ENCODE measurements around the gene FAM131A. TPM values are rescaled to one million over a fixed set of nuclear protein-coding genes. Genes with fewer than 3 reads are reported as not detected.

FAM131A gene
- total and polyA plus RNA-seq, 2 donors (not counting 1 experiment from before 2014, with no cell fraction given): 11.7 to 13.4 TPM

DNA sequence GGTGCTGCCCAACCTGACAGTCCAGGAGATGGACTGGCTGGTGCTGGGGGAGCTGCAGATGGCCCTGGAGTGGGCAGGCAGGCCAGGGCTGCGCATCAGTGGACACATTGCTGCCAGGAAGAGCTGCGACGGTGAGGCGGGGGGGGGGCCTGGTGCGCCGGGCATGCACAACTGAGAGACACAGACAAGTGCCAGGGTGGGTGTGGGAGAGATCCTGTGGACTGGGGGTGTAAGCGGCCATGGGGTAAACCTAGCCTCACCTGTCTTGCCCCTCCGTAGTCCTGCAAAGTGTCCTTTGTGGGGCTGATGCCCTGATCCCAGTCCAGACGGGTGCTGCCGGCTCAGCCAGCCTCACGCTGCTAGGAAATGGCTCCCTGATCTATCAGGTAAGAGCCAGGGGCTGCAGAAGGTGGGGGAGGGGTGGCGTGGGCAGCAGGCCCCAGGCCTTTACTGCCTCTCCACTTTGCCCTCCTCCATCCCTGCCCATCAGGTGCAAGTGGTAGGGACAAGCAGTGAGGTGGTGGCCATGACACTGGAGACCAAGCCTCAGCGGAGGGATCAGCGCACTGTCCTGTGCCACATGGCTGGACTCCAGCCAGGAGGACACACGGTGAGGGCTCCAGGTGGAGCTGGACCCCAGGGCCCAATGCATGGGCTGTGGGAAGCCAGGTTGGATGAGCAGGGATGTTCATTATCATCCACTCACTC, 45.8 kb downstream of the FAM131A start:
- ATAC-seq (ENCODE audit: low read depth): no peak
- TF ChIP-seq, protein P1, sequence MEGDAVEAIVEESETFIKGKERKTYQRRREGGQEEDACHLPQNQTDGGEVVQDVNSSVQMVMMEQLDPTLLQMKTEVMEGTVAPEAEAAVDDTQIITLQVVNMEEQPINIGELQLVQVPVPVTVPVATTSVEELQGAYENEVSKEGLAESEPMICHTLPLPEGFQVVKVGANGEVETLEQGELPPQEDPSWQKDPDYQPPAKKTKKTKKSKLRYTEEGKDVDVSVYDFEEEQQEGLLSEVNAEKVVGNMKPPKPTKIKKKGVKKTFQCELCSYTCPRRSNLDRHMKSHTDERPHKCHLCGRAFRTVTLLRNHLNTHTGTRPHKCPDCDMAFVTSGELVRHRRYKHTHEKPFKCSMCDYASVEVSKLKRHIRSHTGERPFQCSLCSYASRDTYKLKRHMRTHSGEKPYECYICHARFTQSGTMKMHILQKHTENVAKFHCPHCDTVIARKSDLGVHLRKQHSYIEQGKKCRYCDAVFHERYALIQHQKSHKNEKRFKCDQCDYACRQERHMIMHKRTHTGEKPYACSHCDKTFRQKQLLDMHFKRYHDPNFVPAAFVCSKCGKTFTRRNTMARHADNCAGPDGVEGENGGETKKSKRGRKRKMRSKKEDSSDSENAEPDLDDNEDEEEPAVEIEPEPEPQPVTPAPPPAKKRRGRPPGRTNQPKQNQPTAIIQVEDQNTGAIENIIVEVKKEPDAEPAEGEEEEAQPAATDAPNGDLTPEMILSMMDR (IDR thresholded peaks at IDR 0.05): no peak
- TF ChIP-seq EZH2 (IDR thresholded peaks at IDR 0.05; ENCODE audit: borderline replicate concordance, insufficient read depth, low read depth, low read length, poor library complexity, severe bottlenecking): no peak
- Histone ChIP-seq H4K20me1 (ENCODE audit: control insufficient read depth, insufficient read depth, low read length, poor library complexity, severe bottlenecking) (no peaks in the 10 kb centered on the region), H2AFZ (ENCODE audit: insufficient read depth, low read depth, low read length, poor library complexity, severe bottlenecking) (no peak overlapping the region), H3K27me3 (replicated peaks in 1 of 4; ENCODE audit: control extremely low read depth in 1 of 4, control insufficient read depth in 3 of 4, insufficient read depth in 4 of 4, low read length in 3 of 4) (peaks cover 0 to 57% (median 22%) of the 10 kb centered on the region in 4 experiments), H3K4me3 (ENCODE audit: control extremely low read depth in 1 of 5, extremely low read depth in 1 of 5, insufficient read depth in 1 of 5, low read depth in 2 of 5, low read length in 4 of 5) (no peak overlapping the region), H3K79me2 (ENCODE audit: control insufficient read depth, insufficient read depth, low read length) (no peaks in the 10 kb centered on the region), H3K4me2 (replicated peaks; ENCODE audit: low read depth, low read length, poor library complexity, severe bottlenecking) (no peak overlapping the region), H3K4me1 (ENCODE audit: control insufficient read depth in 2 of 2, insufficient read depth in 2 of 2, low read length in 2 of 2) (peaks cover 13 to 15% of the 10 kb centered on the region in 2 donors), H3K36me3 (replicated peaks in 1 of 2; ENCODE audit: control extremely low read depth in 1 of 2, control insufficient read depth in 1 of 2, extremely low read depth in 1 of 2, insufficient read depth in 2 of 2, low read length in 1 of 2) (no peaks in the 10 kb centered on the region), H3K9me3 (ENCODE audit: control extremely low read depth in 1 of 3, control insufficient read depth in 2 of 3, insufficient read depth in 1 of 3, low read length in 2 of 3) (peaks cover 0 to 5% (median 0%) of the 10 kb centered on the region in 3 donors), H3K9ac (ENCODE audit: low read length) (no peak overlapping the region), H3K27ac (ENCODE audit: low read length in 2 of 2) (no peak overlapping the region)
- no peak for DNase-seq
- H3K27ac Mint-ChIP-seq: no peak overlapping the region
- intact Hi-C loops (cut with micrococcal nuclease): no loop called here
- H3K9me3 Mint-ChIP-seq (ENCODE audit: insufficient read depth): no peaks in the 10 kb centered on the region
- 90% methylated on average over 10 of the region's 15 CpGs for WGBS (ENCODE audit: insufficient coverage)
- POLR2A ChIA-PET: no interaction called here
- H3K4me3 Mint-ChIP-seq: no peak overlapping the region
- peaks cover 18% of the 10 kb centered on the region for H3K4me1 Mint-ChIP-seq
- peaks cover 55% of the 10 kb centered on the region for H3K27me3 Mint-ChIP-seq
- CTCF ChIA-PET: no interaction called here

DNA sequence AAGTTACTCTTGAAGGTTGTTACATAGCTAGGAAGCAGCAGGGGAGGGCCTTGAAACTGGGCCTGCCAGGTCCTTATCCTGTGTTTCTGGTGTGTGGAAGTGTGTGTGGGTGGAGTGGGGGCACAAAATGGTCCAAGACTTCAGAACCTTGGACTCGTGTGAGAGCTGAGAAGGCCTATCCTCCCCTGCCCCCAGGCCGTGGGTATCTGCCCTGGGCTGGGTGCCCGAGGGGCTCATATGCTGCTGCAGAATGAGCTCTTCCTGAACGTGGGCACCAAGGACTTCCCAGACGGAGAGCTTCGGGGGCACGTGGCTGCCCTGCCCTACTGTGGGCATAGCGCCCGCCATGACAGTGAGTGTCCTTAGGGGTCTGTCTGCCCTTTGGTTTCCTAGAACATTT, 46.9 kb downstream of the FAM131A start:
- H3K4me3 ChIP-seq (ENCODE audit: control extremely low read depth in 1 of 5, extremely low read depth in 1 of 5, insufficient read depth in 1 of 5, low read depth in 2 of 5, low read length in 4 of 5): no peak overlapping the region

More for the DNA sequence above, 46.9 kb downstream of the FAM131A start:
- H3K9me3 Mint-ChIP-seq (ENCODE audit: insufficient read depth): no peaks in the 10 kb centered on the region
- TF ChIP-seq, protein P1 (IDR thresholded peaks at IDR 0.05): no peak
- no peak for TF ChIP-seq EZH2 (IDR thresholded peaks at IDR 0.05; ENCODE audit: borderline replicate concordance, insufficient read depth, low read depth, low read length, poor library complexity, severe bottlenecking)
- Histone ChIP-seq H3K27ac (ENCODE audit: low read length in 2 of 2) (no peak overlapping the region), H3K36me3 (replicated peaks in 1 of 2; ENCODE audit: control extremely low read depth in 1 of 2, control insufficient read depth in 1 of 2, extremely low read depth in 1 of 2, insufficient read depth in 2 of 2, low read length in 1 of 2) (no peaks in the 10 kb centered on the region), H3K9me3 (ENCODE audit: control extremely low read depth in 1 of 3, control insufficient read depth in 2 of 3, insufficient read depth in 1 of 3, low read length in 2 of 3) (peaks cover 0 to 5% (median 0%) of the 10 kb centered on the region in 3 donors), H3K27me3 (replicated peaks in 1 of 4; ENCODE audit: control extremely low read depth in 1 of 4, control insufficient read depth in 3 of 4, insufficient read depth in 4 of 4, low read length in 3 of 4) (peaks cover 0 to 45% (median 13%) of the 10 kb centered on the region in 4 experiments), H3K4me2 (replicated peaks; ENCODE audit: low read depth, low read length, poor library complexity, severe bottlenecking) (no peak overlapping the region), H3K9ac (ENCODE audit: low read length) (no peak overlapping the region), H3K79me2 (ENCODE audit: control insufficient read depth, insufficient read depth, low read length) (no peaks in the 10 kb centered on the region), H2AFZ (ENCODE audit: insufficient read depth, low read depth, low read length, poor library complexity, severe bottlenecking) (no peak overlapping the region), H4K20me1 (ENCODE audit: control insufficient read depth, insufficient read depth, low read length, poor library complexity, severe bottlenecking) (no peaks in the 10 kb centered on the region), H3K4me1 (ENCODE audit: control insufficient read depth in 2 of 2, insufficient read depth in 2 of 2, low read length in 2 of 2) (peaks cover 13 to 15% of the 10 kb centered on the region in 2 donors)
- POLR2A ChIA-PET: no interaction called here
- peaks cover 55% of the 10 kb centered on the region for H3K27me3 Mint-ChIP-seq
- 83% methylated on average over 8 of the region's 9 CpGs for WGBS (ENCODE audit: insufficient coverage)
- DNase-seq (no peak), ATAC-seq (ENCODE audit: low read depth) (no peak)
- intact Hi-C loops (cut with micrococcal nuclease): no loop called here
- H3K4me1 Mint-ChIP-seq: peaks cover 12% of the 10 kb centered on the region
- CTCF ChIA-PET: interaction anchor here (0.6 to 1.1 kb wide), 3 partner anchors 13 to 130 kb away, joined by 3 to 5 read pairs (median 4); no protein-coding TSS in a partner anchor
- no peak overlapping the region for H3K27ac Mint-ChIP-seq
- H3K4me3 Mint-ChIP-seq: no peak overlapping the region
